Choroid plexus epithelial cell (primary cell): ENCODE data around the gene TCERG1.

Experiments used
- DNase-seq: peaks from one replicate; pipeline ENCODE4 v3.0.0-alpha.2; 2010; ENCODE audit warnings: low read depth
- H3K4me3 ChIP-seq: 2 replicates; pipeline ENCODE4 v1.5.1; 2011; ENCODE audit warnings: low read depth, mild to moderate bottlenecking, control low read depth, low read length, moderate library complexity
- TF ChIP-seq, protein P1 (sequence below): conservative IDR thresholded peaks from 2 replicates; pipeline ENCODE4 v1.5.1; 2011; ENCODE audit warnings: low read depth, mild to moderate bottlenecking, control low read depth, inconsistent platforms, low read length, moderate library complexity

TCERG1 gene

DNA sequence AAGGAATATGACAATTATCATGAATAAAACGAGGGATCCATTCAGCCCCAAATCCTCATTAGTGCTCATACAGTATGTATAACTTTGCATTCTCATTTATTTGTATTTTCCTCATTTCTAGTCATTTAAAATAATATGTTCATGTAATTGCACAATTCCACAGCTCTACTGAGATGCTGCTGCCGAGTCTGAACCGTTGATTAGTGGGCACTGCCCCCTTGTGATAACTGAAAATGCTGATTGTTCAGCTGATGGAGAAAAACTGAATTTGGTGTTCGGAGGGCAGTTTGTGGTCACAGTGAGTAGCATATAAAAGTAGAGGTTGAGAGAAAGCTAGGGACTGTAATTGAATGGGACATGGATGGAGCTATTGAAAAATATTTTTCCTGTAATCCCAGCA is 81.1 kb downstream of the TCERG1 start:
- TF ChIP-seq, protein P1, sequence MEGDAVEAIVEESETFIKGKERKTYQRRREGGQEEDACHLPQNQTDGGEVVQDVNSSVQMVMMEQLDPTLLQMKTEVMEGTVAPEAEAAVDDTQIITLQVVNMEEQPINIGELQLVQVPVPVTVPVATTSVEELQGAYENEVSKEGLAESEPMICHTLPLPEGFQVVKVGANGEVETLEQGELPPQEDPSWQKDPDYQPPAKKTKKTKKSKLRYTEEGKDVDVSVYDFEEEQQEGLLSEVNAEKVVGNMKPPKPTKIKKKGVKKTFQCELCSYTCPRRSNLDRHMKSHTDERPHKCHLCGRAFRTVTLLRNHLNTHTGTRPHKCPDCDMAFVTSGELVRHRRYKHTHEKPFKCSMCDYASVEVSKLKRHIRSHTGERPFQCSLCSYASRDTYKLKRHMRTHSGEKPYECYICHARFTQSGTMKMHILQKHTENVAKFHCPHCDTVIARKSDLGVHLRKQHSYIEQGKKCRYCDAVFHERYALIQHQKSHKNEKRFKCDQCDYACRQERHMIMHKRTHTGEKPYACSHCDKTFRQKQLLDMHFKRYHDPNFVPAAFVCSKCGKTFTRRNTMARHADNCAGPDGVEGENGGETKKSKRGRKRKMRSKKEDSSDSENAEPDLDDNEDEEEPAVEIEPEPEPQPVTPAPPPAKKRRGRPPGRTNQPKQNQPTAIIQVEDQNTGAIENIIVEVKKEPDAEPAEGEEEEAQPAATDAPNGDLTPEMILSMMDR: peak; percentile 54
- DNase-seq: peak; percentile 48
- H3K4me3 ChIP-seq: no peak overlapping the region

DNA sequence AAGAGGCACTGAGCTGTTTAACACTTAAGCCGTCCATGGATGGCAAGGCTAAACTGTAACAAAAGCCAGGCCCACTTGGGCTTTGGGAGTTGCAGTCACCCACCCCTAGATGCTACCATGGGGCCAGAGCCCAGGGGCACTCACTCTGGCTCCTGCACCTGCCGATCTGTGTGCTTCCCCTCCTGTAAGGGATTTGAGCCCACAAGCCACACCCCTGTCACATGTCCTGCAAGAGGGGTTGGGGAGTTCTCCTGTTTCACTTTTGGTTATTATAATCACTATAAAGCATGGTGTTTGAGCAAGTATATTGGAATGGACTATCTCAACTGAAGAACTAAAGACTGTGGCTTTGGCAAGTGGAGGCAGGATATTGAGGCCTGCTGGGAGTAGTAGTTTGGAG is 82.9 kb downstream of the TCERG1 start:
- no peak overlapping the region for H3K4me3 ChIP-seq
- no peak for DNase-seq
- TF ChIP-seq, protein P1: no peak

DNA sequence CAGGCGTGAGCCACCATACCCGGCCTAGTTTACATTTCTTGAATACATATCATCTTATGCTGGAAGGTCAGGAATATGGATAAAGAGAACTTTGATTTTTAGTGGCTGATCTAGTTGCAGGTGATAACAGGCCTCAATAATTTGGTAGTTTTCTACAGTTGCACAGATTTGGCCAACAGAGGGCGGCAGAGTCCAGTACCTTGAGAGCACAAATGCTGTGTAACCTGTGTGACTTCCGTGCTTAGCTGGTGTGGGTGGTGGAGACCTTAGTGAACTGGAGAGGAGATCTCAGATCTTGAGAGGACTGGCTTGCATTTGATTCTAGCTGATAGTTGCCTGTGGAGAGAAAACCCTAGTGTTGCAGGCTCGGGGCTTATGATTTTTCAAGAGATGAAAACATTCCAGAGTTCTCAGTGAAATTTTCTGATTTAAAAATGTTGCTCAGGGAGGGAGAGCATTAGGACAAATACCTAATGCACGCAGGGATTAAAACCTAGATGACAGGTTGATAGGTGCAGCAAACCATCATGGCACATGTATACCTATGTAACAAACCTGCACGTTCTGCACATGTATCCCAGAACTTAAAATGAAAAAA is 86.2 kb downstream of the TCERG1 start:
- TF ChIP-seq, protein P1: peak; percentile 92
- peak; percentile 74 for DNase-seq
- no peak overlapping the region for H3K4me3 ChIP-seq

DNA sequence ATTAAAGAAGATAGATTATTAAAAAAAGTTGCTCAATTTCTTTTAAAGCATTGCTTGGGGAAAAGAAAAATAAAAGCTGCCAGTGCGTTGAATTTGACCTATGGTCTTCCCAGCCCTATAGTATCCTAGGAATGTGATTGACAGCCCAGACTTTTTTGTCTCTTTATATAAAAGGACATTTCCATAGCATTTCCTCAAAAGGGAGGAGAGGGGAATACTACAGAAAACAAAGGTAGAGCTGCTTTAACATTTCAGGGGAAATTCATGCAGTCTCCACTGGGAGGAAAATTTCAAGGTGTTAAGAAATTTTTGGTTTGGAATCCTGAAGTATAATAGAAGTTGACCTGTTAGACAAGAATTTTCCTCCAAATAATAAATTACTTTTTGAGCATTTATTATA is 86.7 kb downstream of the TCERG1 start:
- H3K4me3 ChIP-seq: no peak overlapping the region
- no peak for DNase-seq
- TF ChIP-seq, protein P1: no peak

DNA sequence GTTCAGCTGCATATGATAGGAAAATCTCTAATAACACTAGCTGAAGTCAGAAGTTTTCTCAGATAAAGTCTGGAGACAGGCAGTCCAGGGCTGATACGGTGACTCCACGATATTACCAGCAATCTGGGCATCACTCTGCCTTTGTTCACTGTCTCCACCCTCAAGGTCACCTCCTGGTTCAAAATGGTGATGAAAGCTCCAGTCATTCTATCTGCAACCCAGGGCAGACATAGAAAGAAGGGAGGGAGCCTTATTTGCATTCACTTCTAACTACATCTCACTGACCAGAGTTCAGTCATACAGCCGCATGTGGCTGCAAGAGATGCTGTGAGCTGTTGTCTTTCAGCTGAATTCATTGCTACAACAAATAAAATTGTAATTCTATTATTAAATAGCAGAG is 91.3 kb downstream of the TCERG1 start:
- no peak overlapping the region for H3K4me3 ChIP-seq
- TF ChIP-seq, protein P1: no peak

DNA sequence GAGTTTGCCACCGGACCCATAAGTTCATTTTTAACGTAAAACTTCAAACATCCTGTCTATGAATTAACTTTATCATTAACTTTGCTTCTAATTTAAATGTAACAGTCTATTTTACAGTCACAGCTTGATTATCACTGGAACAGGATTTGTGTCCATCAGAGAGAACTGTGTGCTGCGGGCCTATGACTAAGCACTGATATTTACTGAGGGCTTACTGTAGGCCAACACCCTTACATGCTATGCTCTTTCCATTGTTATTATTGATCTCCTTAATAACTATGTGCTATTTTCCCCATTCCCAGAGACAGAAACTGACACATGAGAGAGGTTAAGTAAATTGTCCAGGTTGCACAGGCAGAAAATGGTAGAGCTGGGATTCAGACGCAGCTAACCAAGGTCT is 92.8 kb downstream of the TCERG1 start:
- TF ChIP-seq, protein P1: no peak
- DNase-seq: no peak
- H3K4me3 ChIP-seq: no peak overlapping the region

More for the DNA sequence above, 91.3 kb downstream of the TCERG1 start:
- DNase-seq: no peak

DNA sequence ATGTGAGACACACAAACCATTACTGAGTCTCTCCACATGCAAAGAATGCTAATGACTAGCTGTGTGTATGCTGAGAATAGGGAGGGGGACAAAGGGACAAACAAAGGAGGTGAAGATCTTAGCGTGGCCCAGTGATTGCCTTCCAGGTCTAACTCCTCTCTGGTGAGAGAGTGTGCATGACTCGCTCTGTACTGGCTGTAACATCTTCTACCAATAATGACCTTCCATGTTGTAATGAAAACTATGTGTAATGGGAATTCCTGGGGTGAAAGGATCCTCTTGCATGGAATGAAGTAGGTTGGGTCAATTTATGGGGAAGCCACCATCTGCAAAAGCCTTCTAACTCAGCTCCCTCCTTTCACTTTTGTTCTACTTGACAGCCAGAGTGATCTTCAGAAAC is 93.3 kb downstream of the TCERG1 start:
- DNase-seq: peak; percentile 23
- H3K4me3 ChIP-seq: no peak overlapping the region
- TF ChIP-seq, protein P1: no peak
